MM.1S (cell line): ENCODE measurements around the gene HOXD4.

Experiments used
- DNase-seq: peaks from one replicate; pipeline ENCODE4 v3.0.0-alpha.2; 2015
- H2AFZ ChIP-seq: fragments of 300-600 bp; sonication (generic); 2 replicates; pipeline ENCODE4 v1.6.0; 2016; ENCODE audit warnings: antibody characterized with exemption, low read length
- H3F3A ChIP-seq: fragments of 300-600 bp; sonication (generic); 2 replicates; pipeline ENCODE4 v1.6.1; 2016; ENCODE audit warnings: mild to moderate bottlenecking, antibody characterized with exemption, low read length, moderate library complexity, mixed read lengths; ENCODE audit not compliant: insufficient read depth
- H3K27ac ChIP-seq: fragments of 300-600 bp; sonication (generic); 2 replicates; pipeline ENCODE4 v1.5.1; 2016; ENCODE audit warnings: mild to moderate bottlenecking, low read length
- H3K27me3 ChIP-seq: fragments of 300-600 bp; sonication (generic); replicated peaks from 2 replicates; pipeline ENCODE4 v1.6.0; 2016; ENCODE audit warnings: low read length; ENCODE audit not compliant: insufficient read depth
- H3K36me3 ChIP-seq: fragments of 300-600 bp; sonication (generic); replicated peaks from 2 replicates; pipeline ENCODE4 v1.6.1; 2016; ENCODE audit warnings: mild to moderate bottlenecking, low read length, mixed read lengths; ENCODE audit not compliant: insufficient read depth
- H3K4me1 ChIP-seq: fragments of 300-600 bp; sonication (generic); 2 replicates; pipeline ENCODE4 v1.6.1; 2016; ENCODE audit warnings: low read length, mixed read lengths
- H3K4me2 ChIP-seq: fragments of 300-600 bp; sonication (generic); 2 replicates; pipeline ENCODE4 v1.6.0; 2016; ENCODE audit warnings: low read depth, low read length
- H3K4me3 ChIP-seq: fragments of 300-600 bp; sonication (generic); 2 replicates; pipeline ENCODE4 v1.5.1; 2016; ENCODE audit warnings: low read length, mixed read lengths
- H3K79me2 ChIP-seq: fragments of 300-600 bp; sonication (generic); 2 replicates; pipeline ENCODE4 v1.6.1; 2016; ENCODE audit warnings: mixed run types, low read length, mixed read lengths
- H3K9ac ChIP-seq: fragments of 300-600 bp; sonication (generic); 2 replicates; pipeline ENCODE4 v1.6.1; 2016; ENCODE audit warnings: low read length, mixed read lengths
- H3K9me2 ChIP-seq: fragments of 300-600 bp; sonication (generic); replicated peaks from 2 replicates; pipeline ENCODE4 v1.6.1; 2016; ENCODE audit warnings: mild to moderate bottlenecking, low read length, mixed read lengths; ENCODE audit not compliant: insufficient read depth
- H3K9me3 ChIP-seq: fragments of 300-600 bp; sonication (generic); replicated peaks from 2 replicates; pipeline ENCODE4 v1.6.1; 2016; ENCODE audit warnings: mild to moderate bottlenecking, low read length, mixed read lengths; ENCODE audit not compliant: insufficient read depth
- H4K20me1 ChIP-seq: fragments of 300-600 bp; sonication (generic); 2 replicates; pipeline ENCODE4 v1.6.1; 2016; ENCODE audit warnings: mild to moderate bottlenecking, low read length, moderate library complexity, mixed read lengths; ENCODE audit not compliant: insufficient read depth
- CTCF ChIP-seq: fragments of 300-600 bp; sonication (generic); IDR thresholded peaks from 2 replicates; pipeline ENCODE4 v1.5.1; 2016; ENCODE audit warnings: antibody characterized with exemption, low read length, mixed read lengths
- EZH2 ChIP-seq: fragments of 300-600 bp; sonication (generic); optimal IDR thresholded peaks from 2 replicates; pipeline ENCODE3; 2017; ENCODE audit warnings: low read depth, mild to moderate bottlenecking, antibody characterized with exemption, low read length, mixed read lengths
- EZH2phosphoT487 ChIP-seq: fragments of 300-600 bp; sonication (generic); IDR thresholded peaks from 2 replicates; pipeline ENCODE4 v1.6.1; 2018; ENCODE audit warnings: antibody characterized with exemption, low read length

HOXD4 gene

DNA sequence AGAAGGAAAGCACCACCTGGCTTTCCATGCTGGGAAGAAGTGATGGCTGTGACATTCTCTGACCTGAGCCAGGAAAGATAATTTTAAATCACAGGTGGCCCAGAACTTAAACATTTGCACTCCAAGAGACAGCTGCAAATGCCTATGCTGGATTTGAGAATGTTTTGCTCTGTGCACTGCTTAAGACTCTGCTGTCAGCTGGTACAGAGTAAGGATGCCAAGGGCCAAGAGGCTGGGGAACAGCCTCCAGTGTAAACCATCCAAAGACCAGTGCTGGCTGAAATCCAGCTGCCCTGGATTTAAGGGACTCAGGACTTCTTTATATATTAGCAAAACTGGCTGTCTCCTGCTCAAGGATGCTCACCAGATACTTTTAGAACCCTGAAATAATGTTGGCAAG is 18.0 kb upstream of the HOXD4 start:
- Histone ChIP-seq H3K4me1 (peaks cover 13% of the 10 kb centered on the region), H4K20me1 (no peaks in the 10 kb centered on the region), H3F3A (no peaks in the 10 kb centered on the region), H3K4me3 (no peak overlapping the region), H3K36me3 (no peaks in the 10 kb centered on the region), H3K9me2 (no peaks in the 10 kb centered on the region), H2AFZ (no peak overlapping the region), H3K27me3 (peaks cover 14% of the 10 kb centered on the region; the same call in 1 of the 2 replicates), H3K9ac (no peak overlapping the region), H3K9me3 (no peaks in the 10 kb centered on the region), H3K79me2 (no peaks in the 10 kb centered on the region), H3K4me2 (no peak overlapping the region), H3K27ac (no peak overlapping the region)
- TF ChIP-seq EZH2phosphoT487: no peak
- no peak for TF ChIP-seq CTCF
- TF ChIP-seq EZH2: no peak
- DNase-seq: no peak

- no peak overlapping the region for H3K9ac ChIP-seq
- TF ChIP-seq EZH2 (no peak), CTCF (no peak), EZH2phosphoT487 (no peak)
- no peak overlapping the region for H3K4me2 ChIP-seq
- no peaks in the 10 kb centered on the region for H3K36me3 ChIP-seq
- no peaks in the 10 kb centered on the region for H3K9me2 ChIP-seq
- no peaks in the 10 kb centered on the region for H4K20me1 ChIP-seq
- H3F3A ChIP-seq: no peaks in the 10 kb centered on the region
- H3K4me1 ChIP-seq: peaks cover 13% of the 10 kb centered on the region
- no peak overlapping the region for H2AFZ ChIP-seq
- H3K27ac ChIP-seq: no peak overlapping the region
- DNase-seq: no peak
- peaks cover 15% of the 10 kb centered on the region; the same call in 1 of the 2 replicates for H3K27me3 ChIP-seq
- no peak overlapping the region for H3K4me3 ChIP-seq
- no peaks in the 10 kb centered on the region for H3K9me3 ChIP-seq
- H3K79me2 ChIP-seq: no peaks in the 10 kb centered on the region
Measured at GRCh38 chr2:176134035-176134434, 17.3 kb upstream of the HOXD4 start.

DNA sequence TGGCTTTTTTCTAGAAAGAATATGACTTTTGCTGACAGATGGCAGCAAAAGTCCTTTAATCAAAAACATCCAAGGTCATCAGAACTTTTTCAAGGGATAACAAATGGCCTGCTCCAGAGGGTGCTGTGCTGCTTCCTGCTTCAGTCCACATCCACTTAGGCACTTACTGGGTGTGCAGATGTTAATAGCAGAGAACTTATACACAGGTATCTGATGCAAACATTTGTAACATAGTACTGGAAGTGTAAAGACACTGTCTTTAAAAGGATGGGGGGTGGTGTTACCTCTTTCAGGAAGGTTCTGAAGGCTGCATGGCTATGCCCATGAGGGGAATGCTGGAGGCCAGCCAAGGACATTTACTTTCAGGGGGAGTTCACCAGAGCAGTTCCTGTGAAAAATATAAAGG is 16.3 kb upstream of the HOXD4 start:
- H3K27ac ChIP-seq: no peak overlapping the region
- peaks cover 15% of the 10 kb centered on the region; the same call in 1 of the 2 replicates for H3K27me3 ChIP-seq
- no peaks in the 10 kb centered on the region for H3K9me2 ChIP-seq
- H3K4me2 ChIP-seq: no peak overlapping the region
- no peak overlapping the region for H3K9ac ChIP-seq
- no peak overlapping the region for H3K4me3 ChIP-seq
- no peak for DNase-seq
- TF ChIP-seq EZH2: no peak
- no peak for TF ChIP-seq EZH2phosphoT487
- no peak for TF ChIP-seq CTCF
- no peaks in the 10 kb centered on the region for H3K36me3 ChIP-seq
- H2AFZ ChIP-seq: no peak overlapping the region
- no peaks in the 10 kb centered on the region for H3F3A ChIP-seq
- H4K20me1 ChIP-seq: no peaks in the 10 kb centered on the region
- H3K9me3 ChIP-seq: no peaks in the 10 kb centered on the region
- peaks cover 13% of the 10 kb centered on the region for H3K4me1 ChIP-seq
- H3K79me2 ChIP-seq: no peaks in the 10 kb centered on the region
